Ishikawa (cell line): ENCODE measurements around the gene LINGO4.
A peak's percentile ranks its signal among the peaks of the same experiment; 100 is the strongest.

Source experiments
- CEBPB ChIP-seq: IDR thresholded peaks from 2 replicates; pipeline ENCODE4 v1.6.1; 2012
- CREB1 ChIP-seq: IDR thresholded peaks from 2 replicates; pipeline ENCODE4 v1.6.1; 2012; ENCODE audit warnings: low read depth
- EGR1 ChIP-seq: IDR thresholded peaks from 2 replicates; pipeline ENCODE4 v1.6.1; 2012
- EP300 ChIP-seq: IDR thresholded peaks from 2 replicates; pipeline ENCODE4 v1.6.1; 2012; ENCODE audit warnings: borderline replicate concordance
- FOXM1 ChIP-seq: IDR thresholded peaks from 2 replicates; pipeline ENCODE4 v1.6.1; 2012; ENCODE audit warnings: low read depth, borderline replicate concordance
- MAX ChIP-seq: IDR thresholded peaks from 2 replicates; pipeline ENCODE4 v1.6.1; 2012
- NFIC ChIP-seq: IDR thresholded peaks from 2 replicates; pipeline ENCODE4 v1.6.1; 2012
- RAD21 ChIP-seq: IDR thresholded peaks from 2 replicates; pipeline ENCODE4 v1.6.1; 2012; ENCODE audit warnings: low read depth
- REST ChIP-seq: IDR thresholded peaks from 2 replicates; pipeline ENCODE4 v1.6.1; 2012; ENCODE audit warnings: low read depth, mild to moderate bottlenecking
- TAF1 ChIP-seq: IDR thresholded peaks from 2 replicates; pipeline ENCODE4 v1.6.1; 2012; ENCODE audit warnings: low read depth, mild to moderate bottlenecking
- TCF12 ChIP-seq: IDR thresholded peaks from 2 replicates; pipeline ENCODE4 v1.6.1; 2012; ENCODE audit warnings: low read depth
- TEAD4 ChIP-seq: IDR thresholded peaks from 2 replicates; pipeline ENCODE4 v1.6.1; 2012
- USF1 ChIP-seq: IDR thresholded peaks from 2 replicates; pipeline ENCODE4 v1.6.1; 2012
- YY1 ChIP-seq: IDR thresholded peaks from 2 replicates; pipeline ENCODE4 v1.6.1; 2012; ENCODE audit warnings: low read depth
- ZBTB7A ChIP-seq: IDR thresholded peaks from 2 replicates; pipeline ENCODE4 v1.6.1; 2012; ENCODE audit warnings: low read depth

Gene LINGO4

GRCh38 chr1:151823175-151823574, 18.0 kb upstream of the LINGO4 start:
- TF ChIP-seq RAD21 (no peak), EGR1 (no peak), TAF1 (no peak), MAX (no peak), NFIC (no peak), TEAD4 (no peak), ZBTB7A (no peak), FOXM1 (no peak), EP300 (no peak)

GRCh38 chr1:151822404-151822803, 17.2 kb upstream of the LINGO4 start:
- TF ChIP-seq REST = no peak
- no peak for TF ChIP-seq YY1
- no peak for TF ChIP-seq EGR1
- TF ChIP-seq USF1 = no peak
- no peak for TF ChIP-seq FOXM1
- TF ChIP-seq TCF12 = no peak
- TF ChIP-seq EP300 = no peak
- TF ChIP-seq CEBPB = no peak
- TF ChIP-seq TEAD4 = no peak
- TF ChIP-seq NFIC = no peak
- TF ChIP-seq TAF1 = no peak
- no peak for TF ChIP-seq ZBTB7A
- TF ChIP-seq MAX = no peak
- TF ChIP-seq RAD21 = no peak
- no peak for TF ChIP-seq CREB1

GRCh38 chr1:151820940-151821339, 15.7 kb upstream of the LINGO4 start:
- no peak for TF ChIP-seq YY1
- TF ChIP-seq NFIC = peak; percentile 37; the same call in 1 of the 2 replicates

GRCh38 chr1:151819976-151820623, 14.9 kb upstream of the LINGO4 start:
- TF ChIP-seq CREB1 (no peak), TEAD4 (no peak), RAD21 (no peak), FOXM1 (no peak), TCF12 (no peak)

GRCh38 chr1:151819227-151819835, 14.1 kb upstream of the LINGO4 start:
- TF ChIP-seq FOXM1 (no peak), TAF1 (no peak), USF1 (no peak), CEBPB (no peak)

- no peak for TF ChIP-seq TEAD4
- TF ChIP-seq MAX = no peak
- TF ChIP-seq EP300 = no peak
- no peak for TF ChIP-seq USF1
- no peak for TF ChIP-seq EGR1
- TF ChIP-seq CEBPB = no peak
- TF ChIP-seq TCF12 = no peak
- no peak for TF ChIP-seq ZBTB7A
- no peak for TF ChIP-seq TAF1
- TF ChIP-seq YY1 = no peak
- no peak for TF ChIP-seq RAD21
- no peak for TF ChIP-seq FOXM1
- no peak for TF ChIP-seq CREB1
- TF ChIP-seq REST = no peak
- no peak for TF ChIP-seq NFIC
Measured at GRCh38 chr1:151817353-151817730, 12.1 kb upstream of the LINGO4 start.
